HepG2 (cell line): ENCODE results near the gene SRXN1. TPM values are rescaled to one million over a fixed set of nuclear protein-coding genes. Genes with fewer than 3 reads are reported as not detected.

Source experiments
- CEBPZ ChIP-seq: IDR thresholded peaks from 2 replicates; pipeline ENCODE4 v1.6.1; 2012; ENCODE audit warnings: low read length, improper control_type of control experiment
- FOXA3 ChIP-seq: IDR thresholded peaks from 2 replicates; pipeline ENCODE4 v1.6.1; 2016; ENCODE audit warnings: missing genetic modification reagents, missing compliant biosample characterization
- KAT2B ChIP-seq: fragments of 150-350 bp; IDR thresholded peaks from 2 replicates; pipeline ENCODE4 v1.6.1; 2014; ENCODE audit warnings: low read depth, low read length, borderline replicate concordance
- NFE2L1 ChIP-seq: sonication (generic); formaldehyde crosslinking; IDR thresholded peaks from 2 replicates; pipeline ENCODE4 v1.4.0; 2020; ENCODE audit warnings: missing genetic modification reagents, mild to moderate bottlenecking, borderline replicate concordance
- TSC22D2 ChIP-seq: sonication (generic); formaldehyde crosslinking; IDR thresholded peaks from 2 replicates; pipeline ENCODE4 v1.5.1; 2020; ENCODE audit warnings: missing genetic modification reagents, mild to moderate bottlenecking, borderline replicate concordance
- ZKSCAN5 ChIP-seq: sonication (generic); formaldehyde crosslinking; IDR thresholded peaks from 2 replicates; pipeline ENCODE4 v1.5.1; 2020; ENCODE audit warnings: mild to moderate bottlenecking, missing genetic modification reagents
- ZNF101 ChIP-seq: sonication (generic); formaldehyde crosslinking; IDR thresholded peaks from 2 replicates; pipeline ENCODE4 v1.4.0; 2020; ENCODE audit warnings: mild to moderate bottlenecking, low read depth, missing genetic modification reagents, borderline replicate concordance
- ZNF230 ChIP-seq: sonication (generic); formaldehyde crosslinking; IDR thresholded peaks from 2 replicates; pipeline ENCODE4 v1.4.0; 2020; ENCODE audit warnings: mild to moderate bottlenecking, missing genetic modification reagents
- ZNF280B ChIP-seq: sonication (generic); formaldehyde crosslinking; IDR thresholded peaks from 2 replicates; pipeline ENCODE4 v1.5.0; 2020; ENCODE audit warnings: missing genetic modification reagents, mild to moderate bottlenecking, borderline replicate concordance
- ZNF350 ChIP-seq: sonication (generic); formaldehyde crosslinking; IDR thresholded peaks from 2 replicates; pipeline ENCODE4 v1.4.0; 2020; ENCODE audit warnings: mild to moderate bottlenecking, low read depth, missing genetic modification reagents, borderline replicate concordance
- ZNF44 ChIP-seq: sonication (generic); formaldehyde crosslinking; IDR thresholded peaks from 2 replicates; pipeline ENCODE4 v1.5.1; 2020; ENCODE audit warnings: mild to moderate bottlenecking, missing genetic modification reagents
- ZNF501 ChIP-seq: sonication (generic); formaldehyde crosslinking; IDR thresholded peaks from 2 replicates; pipeline ENCODE4 v1.5.1; 2020; ENCODE audit warnings: mild to moderate bottlenecking, moderate library complexity, missing genetic modification reagents
- ZNF605 ChIP-seq: sonication (generic); formaldehyde crosslinking; IDR thresholded peaks from 2 replicates; pipeline ENCODE4 v1.8.0; 2022; ENCODE audit warnings: mild to moderate bottlenecking, missing genetic modification reagents
- ZNF704 ChIP-seq: sonication (generic); formaldehyde crosslinking; IDR thresholded peaks from 2 replicates; pipeline ENCODE4 v1.8.1; 2023; ENCODE audit warnings: mild to moderate bottlenecking, inconsistent platforms, moderate library complexity, missing genetic modification reagents, borderline replicate concordance
- ZNF772 ChIP-seq: sonication (generic); formaldehyde crosslinking; IDR thresholded peaks from 2 replicates; pipeline ENCODE4 v1.5.0; 2020; ENCODE audit warnings: mild to moderate bottlenecking, missing genetic modification reagents
- ZNF792 ChIP-seq: IDR thresholded peaks from 2 replicates; pipeline ENCODE4 v1.6.1; 2016
- polyA plus RNA-seq, 8 experiments: library from polyadenylated mRNA; depleted of rRNA in 3 of 8; stranded (reverse) in 7 of 8; unstranded in 1 of 8; fragments of >200 nt; fragmentation: Illumina TruSeq in 4 of 8; extraction: Trizol in 4 of 8; gene quantifications; 2 replicates each; pipeline versions ENCODE4 v1.2.1 to v1.2.3, GENCODE V29; 2011 to 2016; ENCODE audit warnings: low read depth in 4 of 8, missing spikeins in 1 of 8, mixed read lengths in 1 of 8; ENCODE audit not compliant: insufficient read depth in 1 of 8
- total RNA-seq, 5 experiments: library from RNA; depleted of rRNA; stranded (reverse); fragments of >200 nt; fragmentation: Illumina TruSeq; extraction: Trizol; gene quantifications; 2 replicates each; pipeline ENCODE4 v1.2.3, GENCODE V29; 2016; ENCODE audit warnings: low read depth in 1 of 5

The SRXN1 gene
- total and polyA plus RNA-seq, 2 of the 13 experiments (the other 11 are each of a cell fraction or from before 2014, with no cell fraction given), result 29.9 to 87.7 TPM

- TF ChIP-seq ZNF704 (CRISPR knock-in tag) (no peak), NFE2L1 (no peak), ZNF101 (CRISPR knock-in tag) (no peak), ZNF44 (CRISPR knock-in tag) (no peak), ZNF501 (peak; percentile 29; the same call in 1 of the 2 replicates), ZKSCAN5 (no peak), TSC22D2 (CRISPR knock-in tag) (no peak), CEBPZ (no peak), ZNF772 (no peak), KAT2B (no peak), ZNF350 (CRISPR knock-in tag) (no peak), ZNF605 (CRISPR knock-in tag) (0 out of 2 replicates have a peak, but pooled peaks have one; percentile 24), ZNF792 (CRISPR knock-in tag) (no peak), FOXA3 (CRISPR knock-in tag) (peak; percentile 58; the same call in 1 of the 2 replicates), ZNF280B (CRISPR knock-in tag) (no peak), ZNF230 (CRISPR knock-in tag) (no peak)
These were observed 14.5 kb upstream of the SRXN1 start (continued) for GRCh38 chr20:667351-668034.
